K562 (cell line): ENCODE measurements around the gene NLRC3. TPM values are rescaled to one million over a fixed set of nuclear protein-coding genes. Genes with fewer than 3 reads are reported as not detected.
A peak's percentile ranks its signal among the peaks of the same experiment; 100 is the strongest.

ENCODE experiments used
- CREB3L1 ChIP-seq: fragments of 450-650 bp; IDR thresholded peaks from 2 replicates; pipeline ENCODE4 v1.6.1; 2014; ENCODE audit warnings: low read depth, mild to moderate bottlenecking, moderate library complexity, borderline replicate concordance
- CSDE1 ChIP-seq, 2 experiments: fragments of 450-650 bp; IDR thresholded peaks; 2 replicates each; pipeline ENCODE4 v1.6.1; 2016; ENCODE audit warnings: mild to moderate bottlenecking in 1 of 2
- ETV5 ChIP-seq: sonication (generic); formaldehyde crosslinking; IDR thresholded peaks from 2 replicates; pipeline ENCODE4 v1.4.0; 2020; ENCODE audit warnings: low read depth, mild to moderate bottlenecking, missing genetic modification reagents
- GABPA ChIP-seq: fragments of 200-800 bp; sonication (Bioruptor generic); conservative IDR thresholded peaks from 2 replicates; pipeline ENCODE4 v1.6.1; 2016; ENCODE audit warnings: low read depth, missing genetic modification characterization, missing compliant biosample characterization
- HDGF ChIP-seq: fragments of 450-650 bp; IDR thresholded peaks from 2 replicates; pipeline ENCODE4 v1.6.1; 2016
- HNRNPUL1 ChIP-seq: fragments of 200-400 bp; formaldehyde crosslinking; IDR thresholded peaks from 2 replicates; pipeline ENCODE4 v1.6.1; 2017; ENCODE audit warnings: low read length
- KLF13 ChIP-seq: fragments of 450-650 bp; IDR thresholded peaks from 2 replicates; pipeline ENCODE4 v1.6.1; 2016; ENCODE audit warnings: missing genetic modification characterization, low read depth, mild to moderate bottlenecking, missing compliant biosample characterization, moderate library complexity, borderline replicate concordance
- MYNN ChIP-seq, 2 experiments: sonication (generic); formaldehyde crosslinking in 1 of 2; IDR thresholded peaks; 2 replicates each; pipeline versions ENCODE4 v1.5.0 to v1.6.1; 2016 to 2020; ENCODE audit warnings: antibody characterized with exemption in 1 of 2, missing genetic modification reagents in 1 of 2
- SAFB ChIP-seq: fragments of 200-400 bp; formaldehyde crosslinking; IDR thresholded peaks from 2 replicates; pipeline ENCODE4 v1.6.1; 2017; ENCODE audit warnings: low read depth, low read length, borderline replicate concordance
- SP2 ChIP-seq: IDR thresholded peaks from 2 replicates; pipeline ENCODE4 v1.6.1; 2011; ENCODE audit warnings: mild to moderate bottlenecking, low read depth, low read length, moderate library complexity; ENCODE audit not compliant: poor library complexity, severe bottlenecking; ENCODE audit errors: extremely low read depth
- STAT5A ChIP-seq: IDR thresholded peaks from 2 replicates; pipeline ENCODE4 v1.6.1; 2012; ENCODE audit warnings: low read length, inconsistent platforms, borderline replicate concordance
- TARDBP ChIP-seq: fragments of 450-650 bp; IDR thresholded peaks from 2 replicates; pipeline ENCODE4 v1.6.1; 2016
- ZBTB7A ChIP-seq: IDR thresholded peaks from 2 replicates; pipeline ENCODE4 v1.6.1; 2011; ENCODE audit warnings: low read depth, mild to moderate bottlenecking, low read length, moderate library complexity, borderline replicate concordance; ENCODE audit not compliant: control insufficient read depth
- ZC3H11A ChIP-seq: IDR thresholded peaks from 2 replicates; pipeline ENCODE4 v1.6.1; 2012; ENCODE audit warnings: low read depth, low read length, improper control_type of control experiment
- ZFP30 ChIP-seq: fragments of 250-450 bp; sonication (Bioruptor Pico); IDR thresholded peaks from 2 replicates; pipeline ENCODE4 v1.8.0; 2022; ENCODE audit warnings: moderate library complexity, mild to moderate bottlenecking, inconsistent platforms, borderline replicate concordance
- ZNF431 ChIP-seq: sonication (generic); formaldehyde crosslinking; IDR thresholded peaks from 2 replicates; pipeline ENCODE4 v1.8.0; 2022; ENCODE audit warnings: mild to moderate bottlenecking, missing genetic modification reagents
- ZNF57 ChIP-seq: fragments of 450-650 bp; formaldehyde crosslinking; IDR thresholded peaks from 2 replicates; pipeline ENCODE4 v1.4.0; 2020; ENCODE audit warnings: mild to moderate bottlenecking, moderate library complexity
- ZNF76 ChIP-seq: fragments of 250-450 bp; sonication (Bioruptor Pico); IDR thresholded peaks from 2 replicates; pipeline ENCODE4 v1.4.0; 2020; ENCODE audit warnings: mild to moderate bottlenecking, moderate library complexity, borderline replicate concordance
- ZNF766 ChIP-seq: fragments of 200-800 bp; sonication (Bioruptor generic); conservative IDR thresholded peaks from 2 replicates; pipeline ENCODE4 v1.6.1; 2016; ENCODE audit warnings: missing genetic modification characterization, missing compliant biosample characterization
- polyA plus RNA-seq, 8 experiments: library from polyadenylated mRNA; depleted of rRNA in 4 of 8; stranded (reverse) in 5 of 8; unstranded in 3 of 8; fragments of >200 nt; fragmentation: Nextera tagmentation in 2 of 8; fragmentation: Illumina TruSeq in 1 of 8; extraction: Ambion mirVana in 2 of 8; extraction: Trizol in 1 of 8; gene quantifications; 2 replicates each; pipeline versions ENCODE4 v1.2.1 to v1.2.3, GENCODE V29; 2011 to 2014; ENCODE audit warnings: inconsistent platforms in 1 of 8, missing spikeins in 1 of 8
- total RNA-seq, 7 experiments: library from RNA; depleted of rRNA in 6 of 7; stranded (reverse); fragments of >200 nt in 6 of 7; fragmentation: Illumina TruSeq in 2 of 7; extraction: Trizol in 2 of 7; gene quantifications; 2 replicates each; pipeline versions ENCODE4 v1.2.1 to v1.2.3, GENCODE V29; 2011 to 2021; ENCODE audit warnings: low replicate concordance in 1 of 7
- TF ChIP-seq, protein P1 (sequence below): fragments of 250-450 bp; sonication (Bioruptor Pico); IDR thresholded peaks from 2 replicates; pipeline ENCODE4 v1.5.1; 2021; ENCODE audit warnings: mild to moderate bottlenecking
- TF ChIP-seq, protein P2 (sequence below): sonication (generic); formaldehyde crosslinking; IDR thresholded peaks from 2 replicates; pipeline ENCODE4 v1.8.0; 2022; ENCODE audit warnings: mild to moderate bottlenecking, missing genetic modification reagents, borderline replicate concordance
- TF ChIP-seq, protein P3 (sequence below): fragments of 450-650 bp; IDR thresholded peaks from 2 replicates; pipeline ENCODE4 v1.6.1; 2016; ENCODE audit warnings: low read depth, mild to moderate bottlenecking, moderate library complexity

NLRC3 gene
- total and polyA plus RNA-seq, 9 of the 15 experiments (the other 6 are each of a cell fraction or from before 2014, with no cell fraction given) = 0.03 to 0.13 (median 0.03) TPM; not detected in 4

GRCh38 chr16:3611146-3611975, 34.2 kb upstream of the NLRC3 start, which contains the start of gene SLX4 (continued):
- TF ChIP-seq HDGF = no peak
- no peak for TF ChIP-seq CSDE1 (IDR thresholded peaks at IDR 0.05)
- TF ChIP-seq GABPA (tag) = peak; percentile 96
- TF ChIP-seq ETV5 (CRISPR knock-in tag) = peak; percentile 94
- TF ChIP-seq HNRNPUL1 = no peak
- TF ChIP-seq, protein P1, sequence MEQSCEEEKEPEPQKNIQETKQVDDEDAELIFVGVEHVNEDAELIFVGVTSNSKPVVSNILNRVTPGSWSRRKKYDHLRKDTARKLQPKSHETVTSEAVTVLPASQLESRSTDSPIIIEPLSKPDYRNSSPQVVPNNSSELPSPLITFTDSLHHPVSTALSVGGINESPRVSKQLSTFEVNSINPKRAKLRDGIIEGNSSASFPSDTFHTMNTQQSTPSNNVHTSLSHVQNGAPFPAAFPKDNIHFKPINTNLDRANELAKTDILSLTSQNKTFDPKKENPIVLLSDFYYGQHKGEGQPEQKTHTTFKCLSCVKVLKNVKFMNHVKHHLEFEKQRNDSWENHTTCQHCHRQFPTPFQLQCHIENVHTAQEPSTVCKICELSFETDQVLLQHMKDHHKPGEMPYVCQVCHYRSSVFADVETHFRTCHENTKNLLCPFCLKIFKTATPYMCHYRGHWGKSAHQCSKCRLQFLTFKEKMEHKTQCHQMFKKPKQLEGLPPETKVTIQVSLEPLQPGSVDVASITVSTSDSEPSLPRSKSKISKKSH (CRISPR knock-in tag) = no peak
- no peak for TF ChIP-seq STAT5A
- TF ChIP-seq ZNF57 (CRISPR knock-in tag) = peak; percentile 69; the same call in 1 of the 2 replicates
- no peak for TF ChIP-seq KLF13 (tag)
- 0 out of 2 replicates have a peak, but pooled peaks have one; percentile 15 for TF ChIP-seq SAFB
- peak; percentile 67; the same call in 1 of the 2 replicates for TF ChIP-seq CREB3L1
- no peak for TF ChIP-seq ZC3H11A
- TF ChIP-seq, protein P2, sequence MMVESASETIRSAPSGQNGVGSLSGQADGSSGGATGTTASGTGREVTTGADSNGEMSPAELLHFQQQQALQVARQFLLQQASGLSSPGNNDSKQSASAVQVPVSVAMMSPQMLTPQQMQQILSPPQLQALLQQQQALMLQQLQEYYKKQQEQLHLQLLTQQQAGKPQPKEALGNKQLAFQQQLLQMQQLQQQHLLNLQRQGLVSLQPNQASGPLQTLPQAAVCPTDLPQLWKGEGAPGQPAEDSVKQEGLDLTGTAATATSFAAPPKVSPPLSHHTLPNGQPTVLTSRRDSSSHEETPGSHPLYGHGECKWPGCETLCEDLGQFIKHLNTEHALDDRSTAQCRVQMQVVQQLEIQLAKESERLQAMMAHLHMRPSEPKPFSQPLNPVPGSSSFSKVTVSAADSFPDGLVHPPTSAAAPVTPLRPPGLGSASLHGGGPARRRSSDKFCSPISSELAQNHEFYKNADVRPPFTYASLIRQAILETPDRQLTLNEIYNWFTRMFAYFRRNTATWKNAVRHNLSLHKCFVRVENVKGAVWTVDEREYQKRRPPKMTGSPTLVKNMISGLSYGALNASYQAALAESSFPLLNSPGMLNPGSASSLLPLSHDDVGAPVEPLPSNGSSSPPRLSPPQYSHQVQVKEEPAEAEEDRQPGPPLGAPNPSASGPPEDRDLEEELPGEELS = peak; percentile 36; the same call in 1 of the 2 replicates
- TF ChIP-seq SP2 = no peak
- TF ChIP-seq ZFP30 (CRISPR knock-in tag) = no peak
- TF ChIP-seq, protein P3, sequence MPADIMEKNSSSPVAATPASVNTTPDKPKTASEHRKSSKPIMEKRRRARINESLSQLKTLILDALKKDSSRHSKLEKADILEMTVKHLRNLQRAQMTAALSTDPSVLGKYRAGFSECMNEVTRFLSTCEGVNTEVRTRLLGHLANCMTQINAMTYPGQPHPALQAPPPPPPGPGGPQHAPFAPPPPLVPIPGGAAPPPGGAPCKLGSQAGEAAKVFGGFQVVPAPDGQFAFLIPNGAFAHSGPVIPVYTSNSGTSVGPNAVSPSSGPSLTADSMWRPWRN = no peak
- TF ChIP-seq MYNN (IDR thresholded peaks at IDR 0.05) = no peak
- no peak for TF ChIP-seq MYNN (CRISPR knock-in tag; IDR thresholded peaks at IDR 0.05)
- no peak for TF ChIP-seq ZNF76 (CRISPR knock-in tag)
- no peak for TF ChIP-seq ZNF431
- no peak for TF ChIP-seq TARDBP
- no peak for TF ChIP-seq ZBTB7A
- no peak for TF ChIP-seq ZNF766 (CRISPR knock-in tag)
